A549 (cell line): ENCODE results near the gene ANAPC5.

ENCODE experiments used
- CBX2 ChIP-seq: fragments of 200-600 bp; sonication (generic); IDR thresholded peaks from 2 replicates; pipeline ENCODE4 v1.6.1; 2016; ENCODE audit warnings: low read depth, mild to moderate bottlenecking, borderline replicate concordance
- CBX8 ChIP-seq: fragments of 200-600 bp; sonication (generic); IDR thresholded peaks from 2 replicates; pipeline ENCODE4 v1.6.1; 2016
- ELK1 ChIP-seq: fragments of 150-350 bp; IDR thresholded peaks from 2 replicates; pipeline ENCODE4 v1.6.1; 2014; ENCODE audit warnings: low read depth, mild to moderate bottlenecking, low read length
- EP300 ChIP-seq, 2 experiments: fragments of >200 bp; sonication (Bioruptor Twin); formaldehyde crosslinking; IDR thresholded peaks; 2 replicates in 1 of 2; 3 replicates in 1 of 2; pipeline ENCODE4 v1.6.1; 2016 to 2017
- HDAC2 ChIP-seq: fragments of 200-600 bp; sonication (generic); IDR thresholded peaks from 2 replicates; pipeline ENCODE4 v1.6.1; 2016
- POLR2A ChIP-seq: IDR thresholded peaks from 2 replicates; pipeline ENCODE4 v1.6.1; 2012; ENCODE audit warnings: mild to moderate bottlenecking, low read length
- REST ChIP-seq: fragments of 200-600 bp; sonication (generic); IDR thresholded peaks from 2 replicates; pipeline ENCODE4 v1.6.1; 2016; ENCODE audit warnings: antibody characterized with exemption, mild to moderate bottlenecking, moderate library complexity
- RFX5 ChIP-seq: fragments of 450-650 bp; IDR thresholded peaks from 2 replicates; pipeline ENCODE4 v1.7.1; 2014; ENCODE audit warnings: antibody characterized with exemption, mild to moderate bottlenecking, moderate library complexity
- RNF2 ChIP-seq: fragments of 200-600 bp; sonication (generic); IDR thresholded peaks from 2 replicates; pipeline ENCODE4 v1.6.1; 2016; ENCODE audit warnings: low read depth, mild to moderate bottlenecking, antibody characterized with exemption, moderate library complexity, borderline replicate concordance
- TF ChIP-seq, protein P1 (sequence below): fragments of >200 bp; sonication (Bioruptor Twin); formaldehyde crosslinking; IDR thresholded peaks from 3 replicates; pipeline ENCODE4 v1.5.1; 2016

- TF ChIP-seq POLR2A (no peak), CBX2 (no peak), REST (no peak), RFX5 (no peak), HDAC2 (no peak), CBX8 (no peak), RNF2 (no peak), ELK1 (no peak), EP300 (IDR thresholded peaks at IDR 0.05) (no peak)
- TF ChIP-seq, protein P1, sequence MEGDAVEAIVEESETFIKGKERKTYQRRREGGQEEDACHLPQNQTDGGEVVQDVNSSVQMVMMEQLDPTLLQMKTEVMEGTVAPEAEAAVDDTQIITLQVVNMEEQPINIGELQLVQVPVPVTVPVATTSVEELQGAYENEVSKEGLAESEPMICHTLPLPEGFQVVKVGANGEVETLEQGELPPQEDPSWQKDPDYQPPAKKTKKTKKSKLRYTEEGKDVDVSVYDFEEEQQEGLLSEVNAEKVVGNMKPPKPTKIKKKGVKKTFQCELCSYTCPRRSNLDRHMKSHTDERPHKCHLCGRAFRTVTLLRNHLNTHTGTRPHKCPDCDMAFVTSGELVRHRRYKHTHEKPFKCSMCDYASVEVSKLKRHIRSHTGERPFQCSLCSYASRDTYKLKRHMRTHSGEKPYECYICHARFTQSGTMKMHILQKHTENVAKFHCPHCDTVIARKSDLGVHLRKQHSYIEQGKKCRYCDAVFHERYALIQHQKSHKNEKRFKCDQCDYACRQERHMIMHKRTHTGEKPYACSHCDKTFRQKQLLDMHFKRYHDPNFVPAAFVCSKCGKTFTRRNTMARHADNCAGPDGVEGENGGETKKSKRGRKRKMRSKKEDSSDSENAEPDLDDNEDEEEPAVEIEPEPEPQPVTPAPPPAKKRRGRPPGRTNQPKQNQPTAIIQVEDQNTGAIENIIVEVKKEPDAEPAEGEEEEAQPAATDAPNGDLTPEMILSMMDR = no peak
Measured at GRCh38 chr12:121289962-121290361, 62.2 kb downstream of the ANAPC5 start.
